Coronary artery (tissue), 2 donors: ENCODE results near the gene SLC25A28.

Experiments
- DNase-seq: peaks from one replicate; pipeline ENCODE4 v3.0.0-alpha.2; 2017; ENCODE audit warnings: low spot score
- H3K27ac ChIP-seq, 2 donors: fragments of 200-600 bp; sonication (generic); one replicate each; pipeline ENCODE4 v1.5.1; 2016 to 2019
- H3K4me3 ChIP-seq: fragments of 200-600 bp; sonication (generic); 2 replicates; pipeline ENCODE4 v1.5.1; 2016; ENCODE audit warnings: mild to moderate bottlenecking, moderate library complexity
- TF ChIP-seq, protein P1 (sequence below): fragments of 200-600 bp; sonication (generic); IDR thresholded peaks from one replicate; pipeline ENCODE4 v1.5.1; 2019; ENCODE audit warnings: antibody characterized with exemption

SLC25A28 gene, protein sequence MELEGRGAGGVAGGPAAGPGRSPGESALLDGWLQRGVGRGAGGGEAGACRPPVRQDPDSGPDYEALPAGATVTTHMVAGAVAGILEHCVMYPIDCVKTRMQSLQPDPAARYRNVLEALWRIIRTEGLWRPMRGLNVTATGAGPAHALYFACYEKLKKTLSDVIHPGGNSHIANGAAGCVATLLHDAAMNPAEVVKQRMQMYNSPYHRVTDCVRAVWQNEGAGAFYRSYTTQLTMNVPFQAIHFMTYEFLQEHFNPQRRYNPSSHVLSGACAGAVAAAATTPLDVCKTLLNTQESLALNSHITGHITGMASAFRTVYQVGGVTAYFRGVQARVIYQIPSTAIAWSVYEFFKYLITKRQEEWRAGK

DNA sequence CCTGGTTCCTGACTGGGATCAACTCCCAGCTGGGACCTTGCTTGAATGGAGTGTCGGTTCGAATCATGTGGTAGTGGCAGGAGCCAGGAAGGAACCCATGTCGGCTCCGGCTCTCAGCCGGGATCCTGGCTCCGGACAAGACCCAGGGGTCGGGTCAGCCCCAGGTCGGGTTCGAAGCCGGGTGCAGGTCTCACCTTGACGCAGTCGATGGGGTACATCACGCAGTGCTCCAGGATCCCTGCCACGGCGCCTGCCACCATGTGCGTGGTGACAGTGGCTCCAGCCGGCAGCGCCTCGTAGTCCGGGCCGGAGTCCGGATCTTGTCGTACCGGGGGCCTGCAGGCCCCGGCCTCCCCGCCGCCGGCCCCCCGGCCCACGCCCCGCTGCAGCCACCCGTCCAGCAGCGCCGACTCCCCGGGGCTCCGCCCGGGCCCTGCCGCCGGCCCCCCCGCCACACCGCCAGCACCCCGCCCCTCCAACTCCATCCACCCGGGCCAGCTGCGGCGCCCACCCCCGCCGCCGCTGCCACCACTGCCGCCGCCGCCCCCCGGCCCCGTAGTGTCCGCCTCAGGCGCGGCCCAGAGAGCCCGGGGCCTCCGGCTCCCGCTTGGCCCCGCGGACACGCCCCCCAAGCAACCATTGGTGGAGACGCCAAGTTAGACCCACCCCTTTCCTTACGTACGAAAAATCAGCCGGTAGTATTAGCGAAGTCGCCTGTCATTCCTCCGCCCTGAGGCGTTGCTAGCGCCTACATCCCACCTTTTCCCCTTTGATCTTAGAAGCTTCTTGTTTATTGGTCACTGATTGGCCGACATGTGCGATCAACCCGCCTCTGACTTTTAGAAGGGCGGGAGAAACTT is at the start of gene SLC25A28:
Gene SLC25A28, minus strand, starts transcription at position 589 of the 860 bp plus-strand sequence. Its CDS starts 104 bp downstream, at position 485.
- peak; percentile 98 for DNase-seq
- peak within 1 kb of the TSS; percentile 91 for H3K4me3 ChIP-seq
- H3K27ac ChIP-seq = peak within 1 kb of the TSS; percentile 94 to 98
- TF ChIP-seq, protein P1, sequence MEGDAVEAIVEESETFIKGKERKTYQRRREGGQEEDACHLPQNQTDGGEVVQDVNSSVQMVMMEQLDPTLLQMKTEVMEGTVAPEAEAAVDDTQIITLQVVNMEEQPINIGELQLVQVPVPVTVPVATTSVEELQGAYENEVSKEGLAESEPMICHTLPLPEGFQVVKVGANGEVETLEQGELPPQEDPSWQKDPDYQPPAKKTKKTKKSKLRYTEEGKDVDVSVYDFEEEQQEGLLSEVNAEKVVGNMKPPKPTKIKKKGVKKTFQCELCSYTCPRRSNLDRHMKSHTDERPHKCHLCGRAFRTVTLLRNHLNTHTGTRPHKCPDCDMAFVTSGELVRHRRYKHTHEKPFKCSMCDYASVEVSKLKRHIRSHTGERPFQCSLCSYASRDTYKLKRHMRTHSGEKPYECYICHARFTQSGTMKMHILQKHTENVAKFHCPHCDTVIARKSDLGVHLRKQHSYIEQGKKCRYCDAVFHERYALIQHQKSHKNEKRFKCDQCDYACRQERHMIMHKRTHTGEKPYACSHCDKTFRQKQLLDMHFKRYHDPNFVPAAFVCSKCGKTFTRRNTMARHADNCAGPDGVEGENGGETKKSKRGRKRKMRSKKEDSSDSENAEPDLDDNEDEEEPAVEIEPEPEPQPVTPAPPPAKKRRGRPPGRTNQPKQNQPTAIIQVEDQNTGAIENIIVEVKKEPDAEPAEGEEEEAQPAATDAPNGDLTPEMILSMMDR = no peak

DNA sequence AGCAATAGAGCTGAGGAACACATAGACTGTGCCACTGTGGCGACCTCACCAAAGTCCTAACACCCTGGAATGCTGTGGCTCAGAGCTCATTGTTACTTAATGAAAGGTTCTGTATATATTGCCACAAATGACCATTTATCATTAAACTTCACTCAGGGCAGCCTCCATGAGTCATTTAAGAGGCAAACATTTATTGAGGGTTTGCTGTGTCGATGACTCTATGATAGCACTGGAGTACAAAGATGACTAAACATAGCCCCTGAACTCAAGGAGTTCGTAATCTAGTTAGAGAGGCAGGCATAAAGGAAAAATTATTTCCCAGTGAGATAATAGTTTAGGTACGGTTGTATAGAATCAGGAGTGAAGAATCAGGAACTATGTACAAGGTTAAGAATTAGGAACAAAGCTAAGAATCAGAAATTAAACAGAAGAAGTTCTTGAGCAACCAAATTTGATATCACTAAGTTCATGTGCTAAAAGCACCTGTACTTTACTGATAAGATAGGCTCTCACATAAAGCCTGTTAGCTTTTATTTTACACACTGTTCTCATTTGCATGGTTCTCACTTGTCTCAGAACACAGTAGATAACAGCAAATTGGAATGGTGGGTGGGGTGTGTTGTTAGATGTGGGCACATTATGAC is 47.0 kb upstream of the SLC25A28 start:
- Histone ChIP-seq H3K27ac (no peak overlapping the region), H3K4me3 (no peak overlapping the region)
- TF ChIP-seq, protein P1 = no peak
- no peak for DNase-seq

DNA sequence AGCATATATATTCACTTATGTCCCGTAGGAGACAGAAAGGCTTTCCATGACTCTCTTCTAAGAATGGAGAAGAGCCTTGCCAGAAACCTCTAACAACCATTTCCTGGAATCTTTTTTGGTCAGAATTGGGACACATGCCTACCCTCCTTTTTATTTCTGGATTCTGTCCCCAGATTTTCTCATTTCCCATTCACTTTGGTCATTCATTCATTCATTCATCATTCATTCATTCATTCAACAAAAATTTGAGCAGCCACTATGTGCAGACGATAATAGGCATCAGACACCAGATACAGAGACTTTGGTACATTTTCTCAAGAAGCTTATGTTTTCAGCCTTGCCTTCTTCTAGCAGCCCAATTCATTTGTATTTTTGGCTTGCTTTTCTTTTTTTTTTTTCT is 45.1 kb upstream of the SLC25A28 start:
- H3K27ac ChIP-seq = no peak overlapping the region
- DNase-seq = no peak
- no peak overlapping the region for H3K4me3 ChIP-seq
- TF ChIP-seq, protein P1 = no peak

DNA sequence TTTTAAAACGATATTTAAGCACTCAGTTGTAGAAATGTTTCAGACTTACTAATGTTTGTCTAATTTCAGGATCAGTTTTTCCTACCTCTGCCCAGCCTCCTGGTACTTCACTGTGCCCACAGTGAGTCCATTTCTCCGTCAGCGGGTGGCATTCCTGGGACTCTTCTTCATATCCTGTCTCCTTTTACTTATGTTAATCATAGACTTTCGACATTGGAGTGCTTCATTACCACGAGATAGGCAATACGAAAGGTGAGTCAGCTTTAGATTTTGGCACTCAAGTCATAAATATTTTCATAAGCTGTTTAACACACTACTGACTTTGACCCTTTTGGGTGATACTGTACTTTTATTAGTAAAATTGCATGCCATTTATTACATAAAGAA is 41.1 kb upstream of the SLC25A28 start:
- TF ChIP-seq, protein P1 = no peak
- no peak for DNase-seq
- no peak overlapping the region for H3K27ac ChIP-seq
- H3K4me3 ChIP-seq = no peak overlapping the region

DNA sequence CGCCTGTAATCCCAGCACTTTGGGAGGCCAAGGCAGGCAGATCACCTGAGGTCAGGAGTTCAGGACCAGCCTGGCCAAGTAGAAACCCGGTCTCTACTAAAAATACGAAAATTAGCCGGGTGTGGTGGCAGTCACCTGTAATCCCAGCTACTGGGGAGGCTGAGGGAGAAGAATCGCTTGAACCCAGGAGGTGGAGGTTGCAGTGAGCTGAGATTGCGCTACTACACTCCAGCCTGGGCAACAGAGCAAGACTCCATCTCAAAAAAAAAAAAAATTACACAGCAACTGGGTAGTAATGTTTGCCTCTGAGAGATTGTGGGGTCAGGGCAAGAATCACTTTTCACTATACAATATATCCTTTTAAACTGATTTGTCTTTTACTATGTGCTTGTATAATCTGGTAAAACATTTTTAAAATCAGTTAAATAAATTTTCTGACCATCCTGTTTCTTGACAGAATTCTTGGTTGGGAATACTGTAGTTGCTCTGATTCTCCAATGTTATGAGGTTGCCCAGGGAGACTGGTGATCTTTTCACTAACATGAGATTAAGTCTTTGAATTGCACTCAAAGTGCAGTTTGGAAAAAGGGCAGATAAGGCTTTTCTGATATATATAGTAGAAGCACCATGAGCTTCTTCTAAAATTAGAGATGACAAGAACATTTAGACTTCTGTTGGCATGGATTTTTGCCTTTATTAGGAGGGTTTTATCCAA is 40.6 kb upstream of the SLC25A28 start:
- TF ChIP-seq, protein P1 = no peak
- Histone ChIP-seq H3K27ac (no peak overlapping the region), H3K4me3 (no peak overlapping the region)
- no peak for DNase-seq

DNA sequence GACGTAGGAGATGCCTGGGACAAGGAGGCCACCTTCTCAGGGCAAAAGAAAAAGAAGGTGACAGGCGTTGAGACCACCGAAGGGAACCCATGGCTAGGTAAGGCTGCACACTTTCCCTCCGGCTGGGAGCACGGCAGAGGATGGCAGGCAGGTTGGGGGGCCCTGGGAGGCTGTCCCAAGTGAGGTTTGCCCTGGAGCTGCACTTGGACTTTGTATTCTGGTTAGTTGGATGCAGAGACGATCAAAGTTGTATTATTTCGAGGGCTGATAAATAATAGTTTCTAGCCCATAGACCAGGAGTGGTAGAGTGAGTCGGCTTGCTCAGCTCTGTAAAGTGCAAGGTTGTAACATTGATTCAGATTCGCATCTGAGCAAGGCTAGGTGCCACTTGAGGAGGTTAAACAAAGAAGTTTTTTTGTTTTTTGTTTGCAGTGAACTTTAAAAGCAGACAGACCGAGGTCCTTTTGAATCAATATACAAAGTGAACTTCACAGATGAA is 39.7 kb upstream of the SLC25A28 start:
- H3K27ac ChIP-seq = no peak overlapping the region
- TF ChIP-seq, protein P1 = no peak
- no peak for DNase-seq

More for the DNA sequence above, 39.7 kb upstream of the SLC25A28 start:
- H3K4me3 ChIP-seq = peak overlapping the region; percentile 94
